H1 (cell line): ENCODE measurements around the gene CRTC1. TPM values are rescaled to one million over a fixed set of nuclear protein-coding genes. Genes with fewer than 3 reads are reported as not detected.

Experiments
- CTCF ChIA-PET: fragments of 300-600 bp; sonication (Branson Sonifier 250); formaldehyde crosslinking; loops from one replicate; lab custom pipeline; 2021; ENCODE audit not compliant: partially characterized antibody; lab: Charles Lee
- POLR2A ChIA-PET: fragments of 300-600 bp; sonication (Branson Sonifier 250); formaldehyde crosslinking; loops from one replicate; lab custom pipeline; 2021; ENCODE audit warnings: inconsistent platforms; ENCODE audit not compliant: partially characterized antibody; lab: Charles Lee
- DNase-seq, 2 experiments: peaks; one replicate each; pipeline versions ENCODE4 v3.0.0 to v3.0.0-alpha.2; 2010 to 2022; ENCODE audit warnings: low spot score in 2 of 2, low read depth in 1 of 2, mixed read lengths in 1 of 2
- FAIRE-seq: peaks from 2 replicates; lab custom pipeline; 2011; peaks lifted over from hg19 to GRCh38; lab: Jason Lieb, UNC
- H2AFZ ChIP-seq: 2 replicates; pipeline ENCODE4 v1.8.1; 2012; ENCODE audit warnings: low read length, inconsistent platforms
- H2AK5ac ChIP-seq: 2 replicates; pipeline ENCODE4 v1.6.1; 2013; ENCODE audit warnings: low read depth, low read length
- H2BK120ac ChIP-seq: replicated peaks from 2 replicates; pipeline ENCODE3; 2013; ENCODE audit warnings: low read depth, low read length, inconsistent platforms
- H2BK12ac ChIP-seq: 2 replicates; pipeline ENCODE4 v1.6.1; 2013; ENCODE audit warnings: low read depth, low read length
- H2BK15ac ChIP-seq: 2 replicates; pipeline ENCODE4 v1.6.1; 2013; ENCODE audit warnings: low read length
- H2BK20ac ChIP-seq: 2 replicates; pipeline ENCODE4 v1.6.1; 2013; ENCODE audit warnings: low read length
- H2BK5ac ChIP-seq: 2 replicates; pipeline ENCODE4 v1.6.1; 2013; ENCODE audit warnings: low read depth, low read length
- H3K14ac ChIP-seq: 2 replicates; pipeline ENCODE4 v1.6.1; 2013; ENCODE audit warnings: inconsistent platforms; ENCODE audit not compliant: insufficient read length
- H3K18ac ChIP-seq: 2 replicates; pipeline ENCODE4 v1.6.1; 2013; ENCODE audit warnings: low read length; ENCODE audit errors: extremely low read depth
- H3K23ac ChIP-seq: 2 replicates; pipeline ENCODE4 v1.6.1; 2013; ENCODE audit warnings: inconsistent platforms; ENCODE audit not compliant: insufficient read length
- H3K23me2 ChIP-seq: 2 replicates; pipeline ENCODE4 v1.6.1; 2013; ENCODE audit warnings: low read depth, low read length
- H3K27ac ChIP-seq: 2 replicates; pipeline ENCODE4 v1.6.1; 2011; ENCODE audit warnings: low read depth, low read length, inconsistent platforms
- H3K27me3 ChIP-seq, 4 experiments: replicated peaks in 1 of 4; 1 replicate in 1 of 4; 2 replicates in 3 of 4; pipeline versions ENCODE4 v1.6.1 to v1.8.1; 2011 to 2013; ENCODE audit warnings: low read length in 3 of 4, mild to moderate bottlenecking in 3 of 4, inconsistent platforms in 2 of 4, mixed read lengths in 2 of 4, moderate library complexity in 1 of 4; ENCODE audit not compliant: control insufficient read depth in 3 of 4, insufficient read depth in 3 of 4; ENCODE audit errors: extremely low read depth in 1 of 4
- H3K36me3 ChIP-seq, 4 experiments: 2 replicates each; pipeline versions ENCODE4 v1.6.1 to v1.8.1; 2011 to 2013; ENCODE audit warnings: mild to moderate bottlenecking in 4 of 4, low read length in 3 of 4, moderate library complexity in 2 of 4, control low read depth in 1 of 4, inconsistent platforms in 1 of 4; ENCODE audit not compliant: insufficient read depth in 4 of 4, control insufficient read depth in 2 of 4
- H3K4ac ChIP-seq: replicated peaks from 2 replicates; pipeline ENCODE3; 2013; ENCODE audit warnings: low read length, low read depth, mixed read lengths, inconsistent platforms; ENCODE audit not compliant: insufficient read length
- H3K4me1 ChIP-seq, 4 experiments: replicated peaks in 1 of 4; 1 replicate in 1 of 4; 2 replicates in 3 of 4; pipeline versions ENCODE4 v1.6.1 to v1.8.1; 2011 to 2013; ENCODE audit warnings: low read length in 3 of 4, inconsistent platforms in 2 of 4, mixed read lengths in 1 of 4; ENCODE audit not compliant: insufficient read depth in 4 of 4, control insufficient read depth in 3 of 4
- H3K4me2 ChIP-seq, 2 experiments: 2 replicates each; pipeline versions ENCODE4 v1.6.1 to v1.8.1; 2011 to 2013; ENCODE audit warnings: low read depth in 2 of 2, low read length in 2 of 2, control low read depth in 1 of 2, inconsistent platforms in 1 of 2, mild to moderate bottlenecking in 1 of 2; ENCODE audit not compliant: insufficient read depth in 1 of 2
- H3K4me3 ChIP-seq, 4 experiments: fragments of 200-600, 300-600 bp in 1 of 4; sonication (generic), shearing (Covaris generic), sonication (Bioruptor Twin) in 1 of 4; 2 replicates each; pipeline versions ENCODE4 v1.5.1 to v1.8.1; 2011 to 2016; ENCODE audit warnings: low read length in 4 of 4, low read depth in 3 of 4, control low read depth in 2 of 4, inconsistent platforms in 2 of 4, mild to moderate bottlenecking in 2 of 4, mixed read lengths in 1 of 4, moderate library complexity in 1 of 4; ENCODE audit not compliant: insufficient read depth in 2 of 4; ENCODE audit errors: extremely low read depth in 1 of 4
- H3K56ac ChIP-seq: replicated peaks from 2 replicates; pipeline ENCODE3; 2013; ENCODE audit warnings: low read depth, mild to moderate bottlenecking, mixed read lengths, low read length, inconsistent platforms; ENCODE audit not compliant: insufficient read length
- H3K79me1 ChIP-seq: 2 replicates; pipeline ENCODE4 v1.6.1; 2013; ENCODE audit warnings: low read depth, low read length, control low read depth
- H3K79me2 ChIP-seq, 2 experiments: 2 replicates each; pipeline versions ENCODE4 v1.6.1 to v1.8.1; 2012 to 2013; ENCODE audit warnings: low read length in 2 of 2, mild to moderate bottlenecking in 2 of 2, inconsistent platforms in 1 of 2; ENCODE audit not compliant: insufficient read depth in 2 of 2, control insufficient read depth in 1 of 2
- H3K9ac ChIP-seq, 4 experiments: replicated peaks in 1 of 4; 1 replicate in 1 of 4; 2 replicates in 3 of 4; pipeline versions ENCODE4 v1.6.1 to v1.8.1; 2011 to 2013; ENCODE audit warnings: low read depth in 3 of 4, low read length in 3 of 4, control low read depth in 2 of 4, mild to moderate bottlenecking in 2 of 4, moderate library complexity in 2 of 4, inconsistent platforms in 1 of 4; ENCODE audit errors: extremely low read depth in 1 of 4
- H3K9me3 ChIP-seq, 2 experiments: 2 replicates each; pipeline versions ENCODE4 v1.6.1 to v1.8.1; 2012 to 2013; ENCODE audit warnings: mild to moderate bottlenecking in 2 of 2, moderate library complexity in 2 of 2, control low read depth in 1 of 2, inconsistent platforms in 1 of 2, low read depth in 1 of 2, low read length in 1 of 2, mixed read lengths in 1 of 2; ENCODE audit not compliant: insufficient read depth in 2 of 2
- H4K20me1 ChIP-seq, 2 experiments: replicated peaks in 1 of 2; 2 replicates each; pipeline versions ENCODE3 to v1.8.1; 2011 to 2013; ENCODE audit warnings: inconsistent platforms in 2 of 2, low read length in 2 of 2, mild to moderate bottlenecking in 1 of 2; ENCODE audit not compliant: insufficient read depth in 2 of 2, control insufficient read depth in 1 of 2
- H4K5ac ChIP-seq: 2 replicates; pipeline ENCODE4 v1.6.1; 2013; ENCODE audit warnings: low read length, low read depth, mixed read lengths, inconsistent platforms; ENCODE audit not compliant: insufficient read length
- H4K8ac ChIP-seq: 2 replicates; pipeline ENCODE4 v1.8.0; 2013; ENCODE audit warnings: mild to moderate bottlenecking, moderate library complexity, low read length, inconsistent platforms; ENCODE audit not compliant: insufficient read depth; ENCODE audit errors: extremely low read depth
- H4K91ac ChIP-seq: replicated peaks from 2 replicates; pipeline ENCODE3; 2013; ENCODE audit warnings: low read length, mixed read lengths, inconsistent platforms; ENCODE audit not compliant: insufficient read length
- CREB1 ChIP-seq: IDR thresholded peaks from 2 replicates; pipeline ENCODE4 v1.6.1; 2012; ENCODE audit warnings: inconsistent platforms
- EP300 ChIP-seq, 2 experiments: IDR thresholded peaks; 1 replicate in 1 of 2; 2 replicates in 1 of 2; pipeline ENCODE4 v1.6.1; 2011 to 2012; ENCODE audit warnings: low read depth in 2 of 2, low read length in 2 of 2, mild to moderate bottlenecking in 2 of 2, borderline replicate concordance in 1 of 2, inconsistent platforms in 1 of 2, moderate library complexity in 1 of 2
- FOSL1 ChIP-seq: IDR thresholded peaks from 2 replicates; pipeline ENCODE4 v1.6.1; 2011; ENCODE audit warnings: mild to moderate bottlenecking, low read depth, low read length, moderate library complexity; ENCODE audit not compliant: insufficient read depth
- KDM4A ChIP-seq: IDR thresholded peaks from one replicate; pipeline ENCODE4 v1.7.1; 2012; ENCODE audit warnings: low read depth, mild to moderate bottlenecking, moderate library complexity, low read length, inconsistent platforms; ENCODE audit not compliant: severe bottlenecking
- NRF1 ChIP-seq: IDR thresholded peaks from 2 replicates; pipeline ENCODE4 v1.6.1; 2011; ENCODE audit warnings: mild to moderate bottlenecking, low read depth, low read length, improper control_type of control experiment
- RAD21 ChIP-seq, 2 experiments: IDR thresholded peaks in 1 of 2; conservative IDR thresholded peaks in 1 of 2; 2 replicates each; pipeline ENCODE4 v1.6.1; 2011; ENCODE audit warnings: low read depth in 2 of 2, low read length in 2 of 2, improper control_type of control experiment in 1 of 2, inconsistent platforms in 1 of 2, mild to moderate bottlenecking in 1 of 2, moderate library complexity in 1 of 2
- TAF7 ChIP-seq: optimal IDR thresholded peaks from 2 replicates; pipeline ENCODE3; 2011; ENCODE audit warnings: low read depth, mild to moderate bottlenecking, inconsistent platforms, low read length, moderate library complexity, borderline replicate concordance
- TCF12 ChIP-seq: IDR thresholded peaks from 2 replicates; pipeline ENCODE4 v1.6.1; 2011; ENCODE audit warnings: low read depth, mild to moderate bottlenecking, low read length
- WGBS, 2 experiments: shearing (Covaris generic) in 1 of 2; methylation state at CpG; one replicate each; pipeline versions ENCODE4 v1.1.6 to v1.1.7; 2013 to 2015; ENCODE audit warnings: low lambda C conversion rate in 2 of 2, mixed read lengths in 2 of 2, inconsistent platforms in 1 of 2, low coverage in 1 of 2, missing lambda C conversion rate in 1 of 2; ENCODE audit not compliant: insufficient replicate concordance in 2 of 2, insufficient coverage in 1 of 2, insufficient read length in 1 of 2; ENCODE audit errors: extremely low coverage in 1 of 2, missing lambda C conversion rate in 1 of 2; 5-methylcytosine and 5-hydroxymethylcytosine counted together
- polyA plus RNA-seq, 7 experiments: library from polyadenylated mRNA; depleted of rRNA in 3 of 7; stranded (reverse) in 5 of 7; unstranded in 2 of 7; fragments of >200 nt in 5 of 7; fragments of 200-250 nt in 2 of 7; gene quantifications; 1 replicate in 5 of 7; 2 replicates in 1 of 7; 4 replicates in 1 of 7; pipeline versions ENCODE4 v1.2.1 to v1.2.3, GENCODE V29; 2011 to 2013; ENCODE audit warnings: missing spikeins in 2 of 7, mixed read lengths in 2 of 7
- total RNA-seq: library from RNA; stranded (reverse); fragmentation: NEBNext Ultra II Directional; extraction: Animal tissue kit (Norgen Biotek cat#: 25700); gene quantifications from 2 replicates; pipeline ENCODE4 v1.2.1, GENCODE V29; 2021

Gene CRTC1
- total and polyA plus RNA-seq, 2 of the 8 experiments (the other 6 are each of a cell fraction or from before 2014, with no cell fraction given): 2.9 to 8.5 TPM

- CTCF ChIA-PET: interaction anchor here (1.2 kb wide), 2 partner anchors 23 to 52 kb away, joined by 3 read pairs; no protein-coding TSS in a partner anchor
- FAIRE-seq: no peak
- TF ChIP-seq RAD21 (IDR thresholded peaks at IDR 0.05 in 1 of 2, conservative IDR thresholded peaks at IDR 0.05 in 1 of 2; ENCODE audit: low read depth in 2 of 2, low read length in 2 of 2) (no peak), FOSL1 (no peak), CREB1 (no peak), EP300 (IDR thresholded peaks at IDR 0.05; ENCODE audit: borderline replicate concordance in 1 of 2, low read depth in 2 of 2, low read length in 2 of 2) (no peak), KDM4A (no peak), TCF12 (no peak), TAF7 (no peak), NRF1 (no peak)
Measured at GRCh38 chr19:18710186-18710585, 26.7 kb downstream of the CRTC1 start.

More at GRCh38 chr19:18710186-18710585, 26.7 kb downstream of the CRTC1 start:
- H3K4ac ChIP-seq: no peak overlapping the region
- peaks cover 6% of the 10 kb centered on the region for H3K79me1 ChIP-seq
- no peak overlapping the region for H3K27ac ChIP-seq
- H4K91ac ChIP-seq: no peak overlapping the region
- no peak overlapping the region for H3K4me2 ChIP-seq
- no peak overlapping the region for H3K18ac ChIP-seq
- no peaks in the 10 kb centered on the region; a peak in 2 of 7 replicates for H3K4me1 ChIP-seq
- no peak for DNase-seq
- H3K23ac ChIP-seq: no peak overlapping the region
- H4K5ac ChIP-seq: no peak overlapping the region
- H3K9ac ChIP-seq: no peak overlapping the region
- H2BK5ac ChIP-seq: no peak overlapping the region
- no peaks in the 10 kb centered on the region for H3K36me3 ChIP-seq
- H3K4me3 ChIP-seq: no peak overlapping the region
- H2BK120ac ChIP-seq: no peak overlapping the region
- H3K56ac ChIP-seq: no peak overlapping the region
- no peak overlapping the region for H2BK15ac ChIP-seq
- H2AK5ac ChIP-seq: no peak overlapping the region
- no peaks in the 10 kb centered on the region for H3K23me2 ChIP-seq
- 83% methylated on average over 11 of the region's 11 CpGs; no CpG with 5 or more reads in 1 of the 2 experiments for WGBS, 2 experiments
- H3K27me3 ChIP-seq: no peaks in the 10 kb centered on the region
- no peaks in the 10 kb centered on the region for H3K9me3 ChIP-seq
- no peak overlapping the region for H3K14ac ChIP-seq
- POLR2A ChIA-PET: interaction anchor here (0.9 kb wide), 1 partner anchor 62 kb away, joined by 3 read pairs; no protein-coding TSS in a partner anchor
- no peak overlapping the region for H4K8ac ChIP-seq
- H2BK12ac ChIP-seq: no peak overlapping the region
- no peak overlapping the region for H2AFZ ChIP-seq
- no peak overlapping the region for H2BK20ac ChIP-seq
- H3K79me2 ChIP-seq: peaks cover 0 to 7% of the 10 kb centered on the region in 2 experiments; a peak in 1 of 4 replicates
- H4K20me1 ChIP-seq: peaks cover 11 to 29% of the 10 kb centered on the region in 2 experiments
